Esophagus muscularis mucosa (tissue), 4 donors: ENCODE measurements around the gene SLC22A6. TPM values are rescaled to one million over a fixed set of nuclear protein-coding genes. Genes with fewer than 3 reads are reported as not detected.

Source experiments
- DNase-seq: peaks from one replicate; pipeline ENCODE4 v3.0.0-alpha.2; 2017; ENCODE audit errors: extremely low spot score
- H3K27ac ChIP-seq, 4 donors: fragments of 200-600 bp; sonication (generic); replicated peaks in 1 of 4; 1 replicate in 3 of 4; 2 replicates in 1 of 4; pipeline ENCODE4 v1.5.1; 2016 to 2019; ENCODE audit warnings: mild to moderate bottlenecking in 1 of 4
- H3K27me3 ChIP-seq, 4 donors: fragments of 200-600 bp; sonication (generic); one replicate each; pipeline versions ENCODE4 v1.5.1 to v1.6.0; 2016 to 2019
- H3K36me3 ChIP-seq, 4 donors: fragments of 200-600 bp; sonication (generic); one replicate each; pipeline ENCODE4 v1.5.1; 2016 to 2019
- H3K4me1 ChIP-seq, 4 donors: fragments of 200-600 bp; sonication (generic); one replicate each; pipeline ENCODE4 v1.5.1; 2016 to 2019
- H3K4me3 ChIP-seq, 4 donors: fragments of 200-600 bp; sonication (generic); 1 replicate in 2 of 4; 2 replicates in 2 of 4; pipeline ENCODE4 v1.5.1; 2016 to 2019; ENCODE audit warnings: mild to moderate bottlenecking in 4 of 4, moderate library complexity in 1 of 4
- H3K9me3 ChIP-seq, 4 donors: fragments of 200-600 bp; sonication (generic); 1 replicate in 3 of 4; 2 replicates in 1 of 4; pipeline ENCODE4 v1.5.1; 2016 to 2019
- EP300 ChIP-seq: sonication (generic); formaldehyde crosslinking; IDR thresholded peaks from one replicate; pipeline ENCODE4 v1.6.1; 2017; ENCODE audit warnings: antibody characterized with exemption
- POLR2A ChIP-seq: fragments of 450-650 bp; IDR thresholded peaks from one replicate; pipeline ENCODE4 v1.6.1; 2017; ENCODE audit warnings: antibody characterized with exemption, moderate library complexity, mild to moderate bottlenecking, low read depth
- POLR2AphosphoS5 ChIP-seq, 2 donors: sonication (generic); formaldehyde crosslinking; IDR thresholded peaks; one replicate each; pipeline ENCODE4 v1.6.1; 2017; ENCODE audit warnings: antibody characterized with exemption in 2 of 2
- WGBS: methylation state at CpG from one replicate; pipeline ENCODE4 v1.1.5; 2018; 5-methylcytosine and 5-hydroxymethylcytosine counted together
- intact Hi-C: fragments of 100-400 bp; cut with DNase I; formaldehyde crosslinking; loops from one replicate; pipeline ENCODE4 v1.15.1; 2023
- total RNA-seq, 4 donors: library from RNA; depleted of rRNA; stranded (reverse); fragments of >200 nt; gene quantifications; one replicate each; pipeline versions ENCODE4 v1.1.0 to v1.2.1, GENCODE V29; 2016
- TF ChIP-seq, protein P1 (sequence below), 3 experiments: fragments of 200-600 bp in 2 of 3; fragments of 450-650 bp in 1 of 3; sonication (generic) in 2 of 3; IDR thresholded peaks; one replicate each; pipeline ENCODE4 v1.5.1; 2017 to 2019; ENCODE audit warnings: antibody characterized with exemption in 3 of 3, mild to moderate bottlenecking in 2 of 3, moderate library complexity in 1 of 3

SLC22A6 gene
- total RNA-seq, 4 donors from 2014 or later = not detected

DNA sequence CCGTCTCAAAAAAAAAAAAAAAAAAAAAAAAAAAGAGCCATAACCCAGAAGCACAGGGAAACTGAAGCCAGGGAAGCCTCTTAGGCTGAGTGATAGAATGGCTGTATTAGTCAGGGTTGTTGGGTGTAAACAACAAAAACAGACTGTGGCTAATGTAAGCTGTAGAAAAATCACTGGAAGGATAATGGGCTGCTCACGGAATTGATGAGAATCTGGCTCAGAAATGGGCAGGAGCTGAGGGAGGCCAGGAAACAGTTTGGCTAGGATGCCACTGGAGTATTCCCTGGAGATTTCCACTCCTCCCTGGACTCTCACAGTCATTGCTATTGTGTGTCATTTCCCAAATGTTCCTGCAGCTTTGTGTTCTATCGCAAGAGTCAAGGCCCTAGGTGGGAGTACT, 22.4 kb downstream of the SLC22A6 start:
- no peak for TF ChIP-seq POLR2AphosphoS5 (IDR thresholded peaks at IDR 0.05)
- Histone ChIP-seq H3K4me3 (no peak overlapping the region), H3K27me3 (no peaks in the 10 kb centered on the region), H3K27ac (no peak overlapping the region), H3K4me1 (peaks cover 11 to 17% (median 16%) of the 10 kb centered on the region in 4 donors), H3K9me3 (no peaks in the 10 kb centered on the region), H3K36me3 (no peaks in the 10 kb centered on the region)
- DNase-seq = no peak
- 68% methylated on average over 3 of the region's 3 CpGs for WGBS
- intact Hi-C loops = no loop called here

GRCh38 chr11:62961017-62961570, 23.7 kb downstream of the SLC22A6 start:
- intact Hi-C loops = no loop called here
- Histone ChIP-seq H3K9me3 (no peaks in the 10 kb centered on the region), H3K27ac (no peak overlapping the region), H3K36me3 (no peaks in the 10 kb centered on the region), H3K4me3 (no peak overlapping the region), H3K27me3 (no peaks in the 10 kb centered on the region), H3K4me1 (peaks cover 11 to 17% (median 16%) of the 10 kb centered on the region in 4 donors)
- WGBS = 75% methylated on average over 4 of the region's 4 CpGs
- no peak for DNase-seq
- TF ChIP-seq POLR2A (no peak), EP300 (no peak), POLR2AphosphoS5 (IDR thresholded peaks at IDR 0.05) (no peak)
- TF ChIP-seq, protein P1, sequence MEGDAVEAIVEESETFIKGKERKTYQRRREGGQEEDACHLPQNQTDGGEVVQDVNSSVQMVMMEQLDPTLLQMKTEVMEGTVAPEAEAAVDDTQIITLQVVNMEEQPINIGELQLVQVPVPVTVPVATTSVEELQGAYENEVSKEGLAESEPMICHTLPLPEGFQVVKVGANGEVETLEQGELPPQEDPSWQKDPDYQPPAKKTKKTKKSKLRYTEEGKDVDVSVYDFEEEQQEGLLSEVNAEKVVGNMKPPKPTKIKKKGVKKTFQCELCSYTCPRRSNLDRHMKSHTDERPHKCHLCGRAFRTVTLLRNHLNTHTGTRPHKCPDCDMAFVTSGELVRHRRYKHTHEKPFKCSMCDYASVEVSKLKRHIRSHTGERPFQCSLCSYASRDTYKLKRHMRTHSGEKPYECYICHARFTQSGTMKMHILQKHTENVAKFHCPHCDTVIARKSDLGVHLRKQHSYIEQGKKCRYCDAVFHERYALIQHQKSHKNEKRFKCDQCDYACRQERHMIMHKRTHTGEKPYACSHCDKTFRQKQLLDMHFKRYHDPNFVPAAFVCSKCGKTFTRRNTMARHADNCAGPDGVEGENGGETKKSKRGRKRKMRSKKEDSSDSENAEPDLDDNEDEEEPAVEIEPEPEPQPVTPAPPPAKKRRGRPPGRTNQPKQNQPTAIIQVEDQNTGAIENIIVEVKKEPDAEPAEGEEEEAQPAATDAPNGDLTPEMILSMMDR (IDR thresholded peaks at IDR 0.05) = no peak

DNA sequence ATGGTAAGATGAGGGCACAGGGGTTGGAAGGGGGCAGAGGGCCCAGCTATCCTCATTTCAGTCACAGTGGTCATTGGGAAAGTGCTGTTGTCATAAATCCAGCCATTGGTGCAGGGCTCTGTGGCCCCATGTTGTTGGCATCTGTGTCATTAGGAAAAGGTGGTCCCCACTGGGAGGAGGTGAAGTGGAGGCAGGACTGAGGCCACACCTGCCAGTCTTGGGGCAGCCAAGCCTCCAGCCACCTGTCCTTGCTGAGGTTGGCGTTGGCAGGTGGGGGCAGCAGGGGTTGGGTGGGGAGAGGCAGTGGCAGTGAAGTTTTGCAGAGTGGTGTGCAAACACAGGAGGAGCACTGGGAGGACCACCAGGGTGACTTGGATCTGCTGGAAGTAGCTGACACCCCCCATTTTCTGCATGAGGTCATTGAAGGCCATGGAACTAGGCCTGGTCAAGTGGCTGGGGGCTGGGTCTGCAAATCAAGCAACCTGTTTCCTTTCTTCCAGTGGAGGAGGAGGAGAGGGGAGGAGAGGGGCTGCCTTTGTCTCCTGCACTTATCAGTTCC, 25.3 kb downstream of the SLC22A6 start:
- Histone ChIP-seq H3K4me3 (no peak overlapping the region), H3K27me3 (no peaks in the 10 kb centered on the region), H3K4me1 (peaks cover 11 to 17% (median 16%) of the 10 kb centered on the region in 4 donors), H3K9me3 (no peaks in the 10 kb centered on the region), H3K27ac (no peak overlapping the region), H3K36me3 (no peaks in the 10 kb centered on the region)
- TF ChIP-seq POLR2A = no peak
- TF ChIP-seq, protein P1 (IDR thresholded peaks at IDR 0.05) = no peak
- no peak for TF ChIP-seq EP300
- TF ChIP-seq POLR2AphosphoS5 (IDR thresholded peaks at IDR 0.05) = no peak
- intact Hi-C loops = no loop called here
- WGBS = 100% methylated on average over 1 of the region's 1 CpG
- DNase-seq = no peak

- H3K27me3 ChIP-seq = no peaks in the 10 kb centered on the region
- H3K4me3 ChIP-seq = no peak overlapping the region
- 29% methylated on average over 10 of the region's 11 CpGs for WGBS
- no peaks in the 10 kb centered on the region for H3K36me3 ChIP-seq
- TF ChIP-seq, protein P1 (IDR thresholded peaks at IDR 0.05) = no peak
- TF ChIP-seq POLR2AphosphoS5 (IDR thresholded peaks at IDR 0.05) = no peak
- no peak for TF ChIP-seq POLR2A
- no peak for TF ChIP-seq EP300
- no peak for DNase-seq
- H3K27ac ChIP-seq = peak overlapping the region in 1 of 4 donors; percentile 14
- intact Hi-C loops = no loop called here
- peaks cover 11 to 17% (median 16%) of the 10 kb centered on the region in 4 donors for H3K4me1 ChIP-seq
- H3K9me3 ChIP-seq = no peaks in the 10 kb centered on the region
These were observed 26.0 kb downstream of the SLC22A6 start for GRCh38 chr11:62958547-62959421.

DNA sequence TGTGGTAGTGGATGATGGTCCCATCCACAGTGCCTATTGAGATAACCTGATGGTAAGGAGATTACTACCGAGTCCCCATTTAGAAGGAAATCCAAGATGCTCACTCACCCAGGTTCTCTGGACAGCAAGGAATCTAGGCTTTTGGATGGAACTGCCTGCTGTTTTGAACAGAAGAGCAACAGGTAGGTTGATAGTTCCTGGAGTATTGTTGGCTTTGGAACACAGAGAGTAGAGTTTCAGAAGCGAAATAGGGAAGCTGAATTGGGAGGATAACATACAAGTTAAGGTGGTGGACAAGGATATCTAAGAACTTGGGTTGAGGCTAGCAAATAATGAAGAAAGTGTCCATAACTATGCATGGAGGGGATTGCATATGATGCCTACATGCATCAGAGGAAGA, 27.6 kb downstream of the SLC22A6 start:
- Histone ChIP-seq H3K36me3 (no peaks in the 10 kb centered on the region), H3K4me3 (no peak overlapping the region), H3K9me3 (no peaks in the 10 kb centered on the region), H3K27me3 (no peaks in the 10 kb centered on the region), H3K27ac (no peak overlapping the region), H3K4me1 (peaks cover 11 to 17% (median 16%) of the 10 kb centered on the region in 4 donors)
- no peak for DNase-seq
- TF ChIP-seq POLR2A (no peak), POLR2AphosphoS5 (IDR thresholded peaks at IDR 0.05) (no peak), EP300 (no peak)
- TF ChIP-seq, protein P1 (IDR thresholded peaks at IDR 0.05) = no peak
- 79% methylated on average over 2 of the region's 2 CpGs for WGBS
- intact Hi-C loops = no loop called here
